CD4-positive, alpha-beta T cell treated with Interferon gamma for 1 hour (primary cell): ENCODE results near the gene ITGA6.

Experiments used
- DNase-seq: peaks from one replicate; pipeline ENCODE4 v3.0.0-alpha.2; 2020

Gene ITGA6

GRCh38 chr2:172467382-172467781, 40.0 kb downstream of the ITGA6 start:
- no peak for DNase-seq

GRCh38 chr2:172470958-172471922, 43.9 kb downstream of the ITGA6 start:
- no peak for DNase-seq

DNA sequence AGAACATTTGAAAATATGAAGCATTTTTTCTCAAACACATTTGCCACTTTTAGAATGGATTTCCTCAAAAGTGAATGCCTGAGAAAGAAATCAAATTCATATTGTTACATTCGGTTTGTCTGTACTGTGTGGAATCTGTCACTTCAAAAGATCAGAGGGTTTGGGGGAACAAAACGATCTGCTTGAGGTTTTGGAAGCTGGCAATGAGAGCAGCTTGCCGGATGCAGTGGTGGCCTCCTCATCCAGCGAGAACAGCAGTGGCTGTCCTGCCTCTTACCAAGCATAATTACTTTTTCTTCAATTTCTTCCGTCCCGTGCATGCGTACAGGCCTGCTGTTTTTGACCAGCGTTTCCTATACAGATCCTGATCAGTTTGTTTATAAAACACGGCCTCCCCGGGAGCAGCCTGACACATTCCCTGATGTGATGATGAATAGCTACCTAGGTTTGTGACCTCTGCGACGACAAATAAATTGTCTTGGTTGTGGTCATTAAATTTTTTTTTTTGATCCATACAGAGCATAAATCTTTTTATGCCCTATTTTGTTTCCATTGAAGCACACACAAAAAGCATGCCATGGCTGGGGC, 45.2 kb downstream of the ITGA6 start:
- DNase-seq = no peak

GRCh38 chr2:172473167-172473566, 45.8 kb downstream of the ITGA6 start:
- DNase-seq = no peak

DNA sequence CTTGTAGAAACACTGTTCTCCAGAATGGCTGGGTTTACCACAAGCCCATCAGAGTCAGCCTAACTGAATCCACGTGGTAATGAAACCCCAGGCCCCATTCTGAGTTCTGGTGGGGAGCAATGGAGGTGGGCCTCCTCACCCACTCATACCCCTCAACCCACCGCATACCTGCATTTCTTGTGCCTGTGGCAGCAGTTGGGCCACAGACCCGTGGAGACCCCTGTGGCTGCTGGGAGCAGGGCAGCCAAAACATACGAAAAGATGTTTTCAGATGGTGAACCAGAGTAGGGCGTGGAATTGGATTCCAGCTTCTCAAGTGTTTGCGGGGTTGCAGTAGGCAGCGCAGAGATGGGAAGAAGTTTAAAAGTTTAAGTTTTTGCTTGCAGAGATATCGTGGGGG, 51.0 kb downstream of the ITGA6 start:
- no peak for DNase-seq

- DNase-seq = no peak
These were observed 53.2 kb downstream of the ITGA6 start for GRCh38 chr2:172480301-172481218.

- DNase-seq = no peak
These were observed 54.3 kb downstream of the ITGA6 start for GRCh38 chr2:172481507-172482262.

- DNase-seq = no peak
These were observed 56.9 kb downstream of the ITGA6 start for GRCh38 chr2:172484253-172484652.

DNA sequence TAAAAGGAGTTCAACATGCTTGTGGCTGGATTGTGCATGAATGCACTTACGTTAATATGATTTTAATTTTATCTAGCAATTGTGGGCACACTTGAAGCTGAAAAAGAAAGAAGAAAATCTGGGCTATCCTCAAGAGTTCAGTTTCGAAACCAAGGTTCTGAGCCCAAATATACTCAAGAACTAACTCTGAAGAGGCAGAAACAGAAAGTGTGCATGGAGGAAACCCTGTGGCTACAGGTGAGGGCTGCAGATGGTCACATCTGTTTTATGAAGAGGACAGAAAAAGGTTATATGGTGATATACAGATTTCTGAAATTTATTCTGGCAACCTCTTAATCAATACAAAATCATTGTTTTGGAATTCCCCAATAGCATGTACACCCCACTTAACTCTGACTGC, 57.3 kb downstream of the ITGA6 start:
- no peak for DNase-seq

DNA sequence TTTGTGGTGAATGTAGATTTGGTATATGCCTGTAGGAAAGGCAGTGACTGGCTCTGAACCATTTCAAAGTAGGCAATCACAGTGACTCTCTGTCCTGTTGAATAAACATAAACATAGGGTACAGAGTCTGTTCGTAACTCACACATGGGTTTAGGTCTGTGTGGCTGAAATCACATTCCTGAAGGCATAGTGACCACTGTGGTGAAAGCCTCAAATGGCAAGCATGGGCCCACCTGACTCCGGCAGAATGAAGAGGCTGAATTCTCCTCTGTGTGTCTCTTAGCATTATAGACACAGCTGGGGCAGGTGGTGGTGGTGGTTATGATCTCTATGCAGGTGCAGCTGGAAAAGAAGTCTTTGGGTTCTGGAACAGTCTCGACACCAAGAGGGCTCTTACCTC, 61.2 kb downstream of the ITGA6 start:
- no peak for DNase-seq

DNA sequence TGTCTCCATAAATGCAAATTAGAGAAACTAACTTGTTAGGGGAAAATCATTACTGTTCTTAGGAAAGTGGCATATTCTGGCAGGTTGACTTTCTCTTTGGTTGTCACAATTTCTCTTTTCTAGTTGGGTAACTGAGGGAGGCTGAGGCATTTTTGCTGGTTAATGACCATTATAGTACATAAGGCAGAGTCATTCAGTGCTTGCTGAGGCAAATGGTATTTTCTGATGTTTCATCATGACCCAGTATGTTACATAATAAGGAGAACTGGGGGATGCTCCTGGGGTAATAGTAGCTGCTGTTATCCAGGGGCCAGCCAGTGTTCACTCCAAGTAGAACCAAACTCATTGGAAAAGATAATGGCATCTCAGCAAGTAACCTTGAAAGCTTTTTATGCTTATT, 62.3 kb downstream of the ITGA6 start:
- no peak for DNase-seq

GRCh38 chr2:172496160-172496608, 68.8 kb downstream of the ITGA6 start:
- DNase-seq = peak; percentile 55

DNA sequence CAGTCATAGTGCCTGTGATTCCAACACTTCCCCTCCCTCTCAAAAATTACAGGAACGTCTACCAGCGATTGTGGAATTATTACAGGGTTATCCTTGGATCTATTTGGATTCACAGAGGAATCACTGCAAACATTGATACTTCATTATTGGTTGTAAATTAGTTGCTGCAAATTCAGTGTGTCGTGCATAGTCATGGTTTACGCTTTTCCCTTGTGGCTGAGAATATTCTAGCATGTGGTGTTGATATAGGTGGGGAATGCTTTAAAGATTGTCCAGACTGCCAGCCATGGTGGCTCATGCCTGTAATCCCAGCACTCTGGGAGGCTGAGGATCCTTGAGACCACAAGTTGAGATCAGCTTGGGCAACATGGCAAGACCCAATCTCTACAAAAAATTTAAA, 79.8 kb downstream of the ITGA6 start:
- no peak for DNase-seq

DNA sequence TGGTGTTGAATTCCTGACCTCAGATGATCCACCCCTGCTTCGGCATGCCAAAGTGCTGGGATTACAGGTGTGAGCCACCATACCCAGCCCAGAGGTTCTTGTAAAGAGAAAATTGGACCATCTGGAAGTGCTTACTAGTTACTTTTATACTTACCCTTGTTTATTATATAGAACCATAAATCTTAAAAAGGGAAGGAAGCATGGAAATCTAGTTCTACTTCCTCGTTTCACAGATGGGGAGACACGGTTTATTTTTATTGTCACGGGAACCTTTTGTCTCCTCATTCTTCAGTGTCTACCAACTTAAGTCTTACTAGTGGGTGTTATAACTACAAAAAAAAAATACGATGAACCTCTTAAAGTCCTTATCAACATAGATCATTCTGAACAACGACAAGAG, 82.7 kb downstream of the ITGA6 start:
- no peak for DNase-seq

GRCh38 chr2:172510548-172510947, 83.2 kb downstream of the ITGA6 start:
- DNase-seq = no peak

GRCh38 chr2:172512810-172513523, 85.6 kb downstream of the ITGA6 start:
- no peak for DNase-seq

DNA sequence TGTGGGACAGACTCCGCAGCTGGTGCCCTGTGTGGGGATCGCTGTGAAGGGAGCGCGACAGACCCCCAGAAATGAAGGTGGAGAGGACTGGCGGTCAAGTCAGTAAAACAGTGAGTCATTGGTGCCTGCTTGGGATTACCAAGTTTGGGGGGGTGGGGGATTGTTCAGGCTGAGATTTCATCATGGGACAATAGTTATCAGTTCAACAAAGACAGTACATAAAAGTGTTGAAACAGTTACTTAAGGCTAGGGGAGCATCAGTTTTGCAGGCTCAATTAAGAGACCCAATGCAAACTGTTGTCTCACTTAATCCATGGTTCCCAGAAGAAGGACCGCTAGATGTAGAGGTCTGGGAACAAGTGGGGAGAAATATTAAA, 86.1 kb downstream of the ITGA6 start:
- DNase-seq = no peak

GRCh38 chr2:172513935-172514586, 86.7 kb downstream of the ITGA6 start:
- DNase-seq = no peak

DNA sequence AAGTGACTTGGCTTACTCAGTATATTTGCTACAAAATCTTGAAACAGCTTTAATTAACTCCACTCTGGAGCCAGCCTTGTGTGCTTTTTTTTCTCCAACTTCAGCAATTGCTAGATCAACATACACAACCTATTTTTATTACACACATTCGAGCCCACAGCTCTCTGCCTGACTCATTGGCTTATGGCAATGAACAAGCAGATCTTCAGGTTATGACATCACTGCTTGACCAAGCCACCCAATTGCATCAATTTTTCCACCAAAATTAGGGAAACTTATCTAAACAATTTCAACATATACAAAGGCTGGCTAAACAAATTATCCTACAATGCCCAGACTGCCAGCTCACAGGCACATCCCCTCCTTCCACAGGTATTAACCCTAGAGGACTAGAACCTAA, 88.9 kb downstream of the ITGA6 start:
- no peak for DNase-seq

GRCh38 chr2:172518995-172519394, 91.6 kb downstream of the ITGA6 start:
- no peak for DNase-seq

- DNase-seq = no peak
These were observed 98.2 kb downstream of the ITGA6 start for GRCh38 chr2:172525601-172526000.
